GM21360 (cell line): ENCODE data around the gene PARVA.

ENCODE experiments used
- ATAC-seq: cut with Tn5 transposase; IDR thresholded peaks from one replicate; pipeline ENCODE4 v1.9.1; 2021; ENCODE audit warnings: mild to moderate bottlenecking, moderate library complexity; ENCODE audit not compliant: unreplicated experiment

Gene PARVA

GRCh38 chr11:12455938-12456337 is 78.6 kb downstream of the PARVA start:
- no peak for ATAC-seq

- ATAC-seq: no peak
Observed at GRCh38 chr11:12456651-12457579, 79.5 kb downstream of the PARVA start.

- ATAC-seq: no peak
Observed at GRCh38 chr11:12458042-12458441, 80.7 kb downstream of the PARVA start.

GRCh38 chr11:12459374-12459773 is 82.0 kb downstream of the PARVA start:
- no peak for ATAC-seq

GRCh38 chr11:12459865-12460444 is 82.6 kb downstream of the PARVA start:
- ATAC-seq: no peak

GRCh38 chr11:12460466-12460865 is 83.1 kb downstream of the PARVA start:
- no peak for ATAC-seq

- ATAC-seq: no peak
Observed at GRCh38 chr11:12461516-12461915, 84.1 kb downstream of the PARVA start.

- no peak for ATAC-seq
Observed at GRCh38 chr11:12464303-12464702, 86.9 kb downstream of the PARVA start.

GRCh38 chr11:12465332-12465731 is 88.0 kb downstream of the PARVA start:
- ATAC-seq: no peak

GRCh38 chr11:12467610-12468009 is 90.2 kb downstream of the PARVA start:
- ATAC-seq: no peak

- ATAC-seq: no peak
Observed at GRCh38 chr11:12469451-12469850, 92.1 kb downstream of the PARVA start.

GRCh38 chr11:12470236-12470635 is 92.9 kb downstream of the PARVA start:
- ATAC-seq: no peak

- ATAC-seq: no peak
Observed at GRCh38 chr11:12472401-12473005, 95.1 kb downstream of the PARVA start.

- ATAC-seq: no peak
Observed at GRCh38 chr11:12473381-12473780, 96.0 kb downstream of the PARVA start.

- no peak for ATAC-seq
Observed at GRCh38 chr11:12474871-12475270, 97.5 kb downstream of the PARVA start.

GRCh38 chr11:12478743-12479142 is 101.4 kb downstream of the PARVA start:
- no peak for ATAC-seq

GRCh38 chr11:12480401-12480800 is 103.0 kb downstream of the PARVA start:
- no peak for ATAC-seq

- no peak for ATAC-seq
Observed at GRCh38 chr11:12482839-12483238, 105.5 kb downstream of the PARVA start.

GRCh38 chr11:12483604-12484003 is 106.2 kb downstream of the PARVA start:
- no peak for ATAC-seq

- no peak for ATAC-seq
Observed at GRCh38 chr11:12485328-12485727, 108.0 kb downstream of the PARVA start.

- ATAC-seq: no peak
Observed at GRCh38 chr11:12489246-12489772, 111.9 kb downstream of the PARVA start.

- ATAC-seq: no peak
Observed at GRCh38 chr11:12494699-12495098, 117.3 kb downstream of the PARVA start.
